Stimulated activated CD4-positive, alpha-beta T cell treated with anti-CD3 and anti-CD28 coated beads, Interleukin-15, amount 100 ng/mL, for 24 hours (primary cell): ENCODE results near the gene DIP2C.

Experiments
- DNase-seq: peaks from one replicate; pipeline ENCODE4 v3.0.0-alpha.2; 2020

The DIP2C gene

GRCh38 chr10:677038-677437 lies 12.4 kb downstream of the DIP2C start:
- DNase-seq: no peak

DNA sequence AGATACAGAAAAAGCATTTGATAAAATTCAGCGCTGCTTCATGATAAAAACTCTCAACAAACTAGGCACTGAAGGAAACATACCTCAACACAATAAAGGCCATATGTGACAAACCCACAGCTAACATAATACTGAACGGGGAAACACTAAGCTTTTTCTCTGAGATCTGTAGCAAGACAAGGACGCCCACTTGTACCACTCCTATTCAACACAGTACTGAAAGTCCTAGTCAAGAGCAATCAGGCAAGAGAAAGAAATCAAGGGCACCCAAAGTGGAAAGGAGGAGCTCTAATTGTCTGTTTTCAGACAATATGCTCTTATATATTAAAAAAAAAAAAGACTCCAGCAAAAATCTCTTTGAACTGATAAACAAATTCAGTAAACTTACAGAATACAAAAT lies 13.3 kb downstream of the DIP2C start:
- no peak for DNase-seq

DNA sequence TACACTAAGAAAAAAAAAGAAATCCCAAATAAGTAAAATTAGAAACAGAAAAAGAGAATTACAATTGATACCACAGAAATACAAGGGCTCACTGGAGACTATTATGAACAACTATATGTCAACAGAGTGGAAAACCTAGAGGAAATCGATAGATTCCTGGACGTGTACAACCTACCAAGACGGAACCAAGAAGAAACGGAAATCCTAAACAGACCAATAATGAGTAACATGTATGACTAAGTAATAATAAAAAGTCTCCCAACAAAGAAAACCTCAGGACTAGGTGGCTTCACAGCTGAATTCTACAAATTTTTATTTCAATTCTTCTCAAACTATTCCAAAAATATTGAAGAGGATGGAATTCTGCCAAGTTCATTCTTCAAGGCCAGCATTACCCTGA lies 13.9 kb downstream of the DIP2C start:
- no peak for DNase-seq

- DNase-seq: no peak
Observed at GRCh38 chr10:673492-673891, 16.0 kb downstream of the DIP2C start.

DNA sequence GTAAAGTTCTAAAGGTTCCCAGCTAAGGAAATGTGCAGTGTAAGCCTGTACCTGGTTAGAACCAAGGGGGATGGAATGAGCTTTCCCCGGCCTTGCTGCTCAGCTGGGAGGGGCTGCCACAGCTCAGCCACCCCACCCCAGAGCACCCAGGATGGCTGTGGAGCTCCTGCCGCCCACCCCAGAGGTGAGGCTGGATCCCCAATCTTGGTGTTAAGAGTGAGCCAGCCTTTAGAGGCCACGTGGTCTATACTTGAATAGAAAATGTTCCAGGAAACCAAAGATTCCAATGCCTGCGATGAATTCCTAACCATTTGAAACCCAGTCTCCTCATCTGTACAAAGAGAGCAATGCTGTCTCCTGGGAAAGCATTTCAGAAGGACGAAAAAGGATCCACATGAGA lies 16.5 kb downstream of the DIP2C start:
- DNase-seq: no peak

DNA sequence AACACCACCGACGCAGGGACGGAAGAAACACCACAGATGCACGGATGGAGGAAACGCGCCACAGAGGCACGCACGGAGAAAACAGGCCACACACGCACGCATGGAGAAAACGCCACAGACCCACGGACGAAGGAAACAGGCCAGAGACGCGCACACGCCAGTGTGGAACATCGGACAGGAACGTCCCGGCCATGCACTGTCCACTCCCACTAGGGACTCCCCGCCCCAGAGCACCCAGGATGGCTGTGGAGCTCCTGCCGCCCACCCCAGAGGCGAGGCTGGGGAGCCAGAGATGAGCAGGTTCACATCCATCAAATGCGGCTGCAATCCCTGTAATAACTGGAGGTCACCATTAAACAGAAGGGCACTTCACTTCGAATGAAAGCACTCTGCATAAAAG lies 17.3 kb downstream of the DIP2C start:
- DNase-seq: no peak

DNA sequence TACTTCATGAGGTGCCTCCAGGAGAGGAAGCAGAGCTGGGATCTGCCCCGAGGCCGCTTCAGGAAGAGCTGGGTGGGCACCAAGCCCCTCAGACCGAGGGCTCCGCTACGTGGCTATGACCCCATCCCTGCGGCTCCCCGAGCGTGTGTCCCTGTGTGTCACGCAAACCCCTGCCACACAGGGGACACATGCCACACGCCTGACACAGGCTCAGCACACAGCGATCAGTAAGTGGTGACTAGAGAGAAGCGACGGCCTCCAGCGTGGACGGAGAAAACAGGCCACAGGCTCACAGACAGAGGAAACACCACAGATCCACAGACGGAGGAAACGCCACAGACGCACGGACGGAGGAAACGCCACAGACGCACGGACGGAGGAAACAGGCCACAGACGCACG lies 18.5 kb downstream of the DIP2C start:
- no peak for DNase-seq

DNA sequence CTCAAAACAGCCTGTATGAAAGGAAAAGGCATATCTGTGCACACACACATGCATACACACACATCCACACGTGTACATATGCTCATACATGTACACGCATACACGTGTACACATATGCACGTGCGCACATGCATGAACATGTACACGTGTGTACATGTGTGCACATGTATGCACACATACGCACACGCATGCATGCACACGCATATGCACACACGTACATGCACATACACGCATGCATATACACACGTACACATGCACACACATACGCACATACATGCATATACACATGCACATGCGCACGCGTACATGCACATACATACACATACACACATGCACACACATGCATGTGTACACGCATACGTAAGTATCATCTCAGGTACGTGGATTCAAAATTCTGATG lies 19.4 kb downstream of the DIP2C start:
- no peak for DNase-seq

- DNase-seq: no peak
Observed at GRCh38 chr10:668786-669485, 20.5 kb downstream of the DIP2C start.

DNA sequence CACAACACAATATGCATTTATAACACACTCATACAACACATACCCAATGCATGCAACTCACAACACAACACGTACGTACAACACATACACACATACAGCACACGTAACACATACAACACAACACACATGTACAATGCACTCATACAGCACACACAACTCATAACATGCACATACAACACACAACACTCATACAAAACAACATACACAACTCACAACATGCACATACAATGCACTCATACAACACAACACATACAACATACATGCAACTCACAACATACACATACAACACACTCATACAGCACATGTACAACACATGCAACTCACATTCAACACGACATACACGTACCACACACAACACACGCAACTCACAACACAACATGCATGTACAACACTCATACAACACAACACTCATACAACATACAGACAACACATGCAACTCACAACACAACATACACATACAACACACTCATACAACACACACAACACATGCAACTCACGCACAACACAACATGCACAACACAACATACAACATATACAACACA lies 21.8 kb downstream of the DIP2C start:
- no peak for DNase-seq

DNA sequence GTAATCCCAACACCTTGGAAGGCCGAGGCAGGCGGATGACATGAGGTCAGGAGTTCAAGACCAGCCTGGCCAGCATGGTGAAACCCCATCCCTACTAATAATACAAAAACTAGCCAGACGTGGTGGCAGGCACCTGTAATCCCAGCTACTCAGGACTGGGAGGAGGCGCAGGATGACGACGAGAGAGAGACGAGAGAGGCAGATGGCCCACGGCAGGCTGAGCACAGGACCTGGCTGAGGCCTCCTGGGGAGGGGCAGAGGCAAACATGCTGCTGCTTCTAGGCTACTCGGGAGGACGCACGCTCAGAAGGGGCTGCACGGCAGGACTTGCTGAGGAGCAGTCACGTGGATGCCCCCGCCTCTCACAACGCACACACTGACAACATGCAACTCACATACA lies 22.4 kb downstream of the DIP2C start:
- DNase-seq: no peak

GRCh38 chr10:666237-667012 lies 23.0 kb downstream of the DIP2C start:
- DNase-seq: no peak

DNA sequence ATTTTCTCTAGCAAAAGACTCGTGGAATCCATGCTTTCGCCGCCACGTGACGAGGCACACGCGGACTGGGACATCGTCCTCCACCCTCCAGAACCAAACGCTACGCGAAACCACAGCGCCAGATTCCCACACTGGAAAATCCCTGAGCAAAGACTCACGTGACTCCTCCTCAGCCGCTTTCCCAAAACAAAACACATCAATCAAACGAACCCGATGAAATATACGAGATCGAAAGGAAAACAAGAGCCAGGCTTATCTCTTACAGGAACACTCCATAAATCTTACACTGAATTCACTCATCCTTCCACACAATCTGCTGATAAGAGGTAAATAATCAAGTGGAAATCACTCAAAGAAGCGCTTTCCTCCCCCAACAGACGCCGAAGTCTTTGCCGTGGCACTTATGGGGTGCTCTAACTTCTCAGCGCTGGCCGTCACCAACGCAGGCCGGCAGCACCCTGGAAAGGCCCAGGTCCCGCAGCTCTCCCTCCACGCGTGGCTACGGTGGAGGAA lies 23.8 kb downstream of the DIP2C start:
- DNase-seq: no peak

DNA sequence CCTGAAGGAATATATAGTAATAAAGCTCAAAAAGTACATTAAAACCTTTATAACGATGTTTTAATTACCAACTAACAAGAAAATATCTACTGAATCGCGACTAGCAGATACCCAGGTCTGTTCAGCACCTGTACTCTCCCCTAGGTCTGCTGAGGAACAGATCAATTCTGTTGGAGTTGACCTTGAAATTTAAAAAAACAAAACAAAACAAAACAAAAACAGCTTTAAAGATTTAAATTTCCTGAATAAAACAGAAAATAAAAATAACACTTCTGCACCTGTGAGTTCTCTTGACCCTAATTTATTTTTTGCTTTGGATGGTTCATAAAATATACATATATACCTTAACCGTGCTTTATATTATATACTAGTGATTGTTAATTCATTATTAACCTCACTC lies 24.6 kb downstream of the DIP2C start:
- no peak for DNase-seq

- no peak for DNase-seq
Observed at GRCh38 chr10:664301-664700, 25.2 kb downstream of the DIP2C start.

DNA sequence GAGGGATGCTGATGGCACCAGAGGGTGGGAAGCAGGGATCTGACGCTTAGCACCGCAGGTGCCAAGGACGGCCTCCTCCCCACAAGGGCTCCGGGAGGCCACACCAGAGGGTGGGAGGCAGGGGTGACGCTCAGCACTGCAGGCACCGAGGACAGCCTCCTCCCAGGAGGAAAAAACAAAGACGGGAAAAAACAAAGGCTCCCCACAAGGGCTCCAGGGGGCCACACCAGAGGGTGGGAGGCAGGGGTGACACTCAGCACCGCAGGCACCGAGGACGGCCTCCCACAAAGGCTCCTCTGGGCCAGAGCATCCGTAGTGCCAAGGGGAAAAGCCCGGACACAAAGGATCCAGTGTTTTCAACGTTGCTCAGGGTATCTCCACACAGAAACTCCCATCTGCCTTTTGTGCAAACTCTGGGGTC lies 25.6 kb downstream of the DIP2C start:
- DNase-seq: no peak

GRCh38 chr10:663466-663751 lies 26.1 kb downstream of the DIP2C start:
- DNase-seq: no peak

DNA sequence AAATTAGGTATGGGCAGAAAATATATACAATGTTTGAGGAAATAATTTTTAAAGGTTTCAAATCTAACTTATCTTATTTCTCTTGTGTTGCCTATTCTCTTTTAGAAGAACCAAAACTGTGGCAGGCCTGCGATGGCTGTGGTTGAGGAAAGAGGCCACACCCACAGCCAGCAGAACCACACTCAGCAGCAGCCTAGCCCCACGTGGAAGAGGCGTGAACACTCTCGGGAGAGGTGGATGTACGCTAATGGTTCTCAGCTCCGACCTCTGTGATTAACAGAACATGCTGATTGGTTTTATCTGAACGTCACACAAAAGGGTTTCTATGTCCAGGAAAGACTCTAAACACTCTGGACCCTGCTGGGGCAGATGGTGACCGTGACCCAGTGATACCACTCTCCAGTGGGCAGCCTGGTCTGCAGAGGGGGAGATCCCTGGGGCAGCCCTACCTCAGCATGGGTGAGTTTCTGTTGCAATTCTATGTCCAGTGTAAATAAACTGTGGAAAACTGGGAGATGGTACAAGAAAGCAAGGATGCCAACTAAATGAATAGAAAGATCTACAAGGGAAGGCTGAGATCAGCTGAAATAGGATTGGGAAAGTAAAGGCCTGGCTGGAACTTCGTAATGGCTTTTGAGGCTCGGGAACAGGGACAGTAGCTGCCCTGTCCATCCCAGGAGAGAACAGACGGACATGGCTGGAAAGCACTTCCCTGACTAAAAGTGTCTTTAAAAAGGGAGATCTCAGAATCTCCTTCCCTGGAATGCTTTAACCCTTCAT lies 26.6 kb downstream of the DIP2C start:
- no peak for DNase-seq

DNA sequence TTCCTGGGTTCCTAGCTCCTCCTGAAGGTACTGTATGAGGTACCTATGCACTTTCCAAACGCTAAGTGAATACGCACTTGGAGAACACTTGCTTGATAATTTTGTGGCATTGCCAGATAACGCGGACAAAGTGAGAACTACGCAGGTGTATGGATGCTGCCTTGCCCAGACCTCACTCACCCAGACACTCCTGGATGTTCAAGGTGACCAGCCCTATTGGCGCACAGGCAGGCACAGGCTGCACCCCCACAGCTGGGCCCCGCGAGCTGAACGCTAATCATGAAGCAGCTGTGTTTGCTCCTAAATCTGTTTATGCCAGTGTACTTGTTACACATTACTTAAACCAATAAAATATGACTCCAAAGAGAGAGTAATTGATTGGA lies 27.3 kb downstream of the DIP2C start:
- no peak for DNase-seq

GRCh38 chr10:661597-662222 lies 27.8 kb downstream of the DIP2C start:
- no peak for DNase-seq

DNA sequence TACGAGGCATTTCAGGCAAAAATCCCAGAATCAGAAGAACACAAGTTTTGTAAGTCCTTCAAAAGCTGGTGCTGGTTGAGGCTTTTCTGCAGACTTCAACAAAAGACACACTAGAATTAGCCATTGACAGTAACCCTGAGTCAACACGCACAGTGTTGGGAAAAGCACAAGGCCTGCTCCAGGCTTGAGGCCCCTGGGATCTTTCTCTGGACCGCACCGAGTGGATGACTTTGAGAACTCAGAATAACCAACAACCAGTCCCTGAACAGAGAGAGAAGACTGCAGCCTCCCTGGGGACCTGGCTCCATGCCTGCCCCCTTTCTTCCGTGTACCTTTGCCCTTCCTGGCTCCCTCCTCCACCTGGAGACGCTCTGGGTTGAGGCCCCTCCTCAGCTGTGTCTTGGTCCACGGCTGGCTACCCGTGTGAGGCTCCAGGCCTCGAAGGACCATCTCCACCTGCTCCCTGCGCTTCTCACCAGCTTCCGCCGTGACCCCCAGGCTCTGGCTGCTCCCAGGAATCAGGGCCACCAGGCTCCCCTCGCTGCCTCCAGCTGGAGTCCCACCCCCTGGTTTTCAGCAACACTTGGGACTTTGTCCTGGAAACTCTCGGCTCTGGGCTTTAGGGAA lies 28.4 kb downstream of the DIP2C start:
- no peak for DNase-seq

GRCh38 chr10:660413-660969 lies 29.0 kb downstream of the DIP2C start:
- no peak for DNase-seq
